ENCODE measurements around the gene SGCD.

DNA sequence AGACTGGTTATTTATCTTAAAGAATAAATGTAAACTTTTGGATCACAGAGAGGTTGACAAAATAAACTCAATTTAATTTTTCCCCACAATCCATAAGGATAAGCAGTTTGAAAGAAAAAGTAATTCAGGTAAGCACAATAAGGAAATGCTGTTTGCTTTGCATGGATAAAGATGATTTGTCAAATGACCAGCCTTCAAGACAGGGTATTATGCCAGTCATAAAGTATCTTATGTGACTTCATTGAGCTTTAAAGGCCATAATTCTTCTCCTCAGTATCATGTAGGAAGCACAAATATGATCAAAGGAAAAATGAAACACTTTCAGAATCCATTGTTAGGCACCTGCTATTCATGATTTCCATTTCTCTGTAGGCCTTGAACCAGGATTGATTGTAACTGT, 342.5 kb downstream of the SGCD start:
- TF ChIP-seq, protein P1, sequence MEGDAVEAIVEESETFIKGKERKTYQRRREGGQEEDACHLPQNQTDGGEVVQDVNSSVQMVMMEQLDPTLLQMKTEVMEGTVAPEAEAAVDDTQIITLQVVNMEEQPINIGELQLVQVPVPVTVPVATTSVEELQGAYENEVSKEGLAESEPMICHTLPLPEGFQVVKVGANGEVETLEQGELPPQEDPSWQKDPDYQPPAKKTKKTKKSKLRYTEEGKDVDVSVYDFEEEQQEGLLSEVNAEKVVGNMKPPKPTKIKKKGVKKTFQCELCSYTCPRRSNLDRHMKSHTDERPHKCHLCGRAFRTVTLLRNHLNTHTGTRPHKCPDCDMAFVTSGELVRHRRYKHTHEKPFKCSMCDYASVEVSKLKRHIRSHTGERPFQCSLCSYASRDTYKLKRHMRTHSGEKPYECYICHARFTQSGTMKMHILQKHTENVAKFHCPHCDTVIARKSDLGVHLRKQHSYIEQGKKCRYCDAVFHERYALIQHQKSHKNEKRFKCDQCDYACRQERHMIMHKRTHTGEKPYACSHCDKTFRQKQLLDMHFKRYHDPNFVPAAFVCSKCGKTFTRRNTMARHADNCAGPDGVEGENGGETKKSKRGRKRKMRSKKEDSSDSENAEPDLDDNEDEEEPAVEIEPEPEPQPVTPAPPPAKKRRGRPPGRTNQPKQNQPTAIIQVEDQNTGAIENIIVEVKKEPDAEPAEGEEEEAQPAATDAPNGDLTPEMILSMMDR (IDR thresholded peaks at IDR 0.05): no peak
- no peak for TF ChIP-seq POLR2A (IDR thresholded peaks at IDR 0.05)
